T-helper 1 cell treated with Interleukin-12 subunit alpha and Interleukin-12 subunit beta and Interleukin-4 antibody, amounts not matched to agents 30 μg/mL and 1 μg/mL, for 36 hours (primary cell): ENCODE data around the gene DUSP2.

Experiments used
- H3K27ac Mint-ChIP-seq: one replicate; pipeline ENCODE4 v1.8.0; 2021; ENCODE audit warnings: mild to moderate bottlenecking, mixed read lengths
- H3K27me3 Mint-ChIP-seq: one replicate; pipeline ENCODE4 v1.8.0; 2021; ENCODE audit warnings: low read depth, mixed read lengths
- H3K36me3 Mint-ChIP-seq: one replicate; pipeline ENCODE4 v1.8.0; 2021; ENCODE audit warnings: low read depth, mixed read lengths
- H3K4me1 Mint-ChIP-seq: one replicate; pipeline ENCODE4 v1.8.0; 2021; ENCODE audit warnings: low read depth, mixed read lengths
- H3K4me3 Mint-ChIP-seq: one replicate; pipeline ENCODE4 v1.8.0; 2021; ENCODE audit warnings: mild to moderate bottlenecking, moderate library complexity, mixed read lengths
- H3K9me3 Mint-ChIP-seq: one replicate; pipeline ENCODE4 v1.8.0; 2021; ENCODE audit warnings: mixed read lengths

Gene DUSP2

DNA sequence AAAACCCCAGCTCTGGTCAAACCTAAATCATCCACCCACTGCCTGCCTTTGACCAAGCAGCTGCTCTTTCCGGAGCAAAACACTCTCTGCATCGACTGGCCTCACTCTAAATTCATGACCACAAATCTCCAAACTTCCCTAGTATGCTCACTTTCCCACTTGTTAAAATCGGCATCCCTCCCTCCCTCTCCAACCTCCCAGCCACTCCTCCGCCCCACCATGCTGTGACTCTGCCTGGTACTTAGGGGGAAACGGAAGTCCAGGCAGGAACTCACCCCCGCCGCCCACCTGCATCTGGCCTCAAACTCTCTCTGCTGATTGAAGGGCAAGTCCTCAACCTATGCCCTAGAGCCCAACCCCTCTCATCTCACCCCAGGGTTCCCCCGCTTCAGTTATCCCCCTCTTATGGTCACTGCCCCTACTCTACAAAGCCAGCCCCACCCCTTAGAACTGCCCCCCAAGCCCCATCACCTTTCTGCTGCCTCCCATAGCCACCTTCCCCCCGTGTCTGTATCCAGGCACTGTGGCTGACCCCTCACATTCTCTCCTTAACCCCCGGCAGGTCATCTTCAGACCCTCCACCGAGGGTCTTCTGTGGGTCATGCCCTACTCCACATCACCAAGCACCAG is 25.0 kb downstream of the DUSP2 start:
- Mint-ChIP-seq H3K36me3 (no peaks in the 10 kb centered on the region), H3K4me3 (no peak overlapping the region), H3K4me1 (peaks cover 16% of the 10 kb centered on the region), H3K27ac (no peak overlapping the region), H3K9me3 (no peaks in the 10 kb centered on the region), H3K27me3 (peaks cover 59% of the 10 kb centered on the region)

DNA sequence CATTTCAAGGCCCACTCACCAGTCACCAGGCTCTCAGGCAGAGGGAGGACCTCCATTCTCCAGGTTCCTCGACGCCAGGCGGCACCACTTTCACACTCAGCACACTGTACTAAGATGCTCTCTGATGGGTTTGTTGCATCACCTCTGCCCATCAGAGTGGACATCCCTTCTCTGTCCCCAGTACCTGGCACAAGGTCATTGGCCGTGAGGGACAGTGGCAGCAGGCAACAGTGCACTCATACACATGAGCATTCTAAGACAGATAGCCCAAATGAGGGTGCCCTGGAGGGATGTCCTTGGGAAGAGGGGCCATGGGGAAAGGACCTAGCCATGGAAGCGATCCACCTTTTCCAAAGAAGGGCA is 25.9 kb downstream of the DUSP2 start:
- Mint-ChIP-seq H3K4me3 (no peak overlapping the region), H3K36me3 (no peaks in the 10 kb centered on the region), H3K4me1 (peaks cover 17% of the 10 kb centered on the region), H3K27me3 (peaks cover 58% of the 10 kb centered on the region), H3K27ac (no peak overlapping the region), H3K9me3 (no peaks in the 10 kb centered on the region)

DNA sequence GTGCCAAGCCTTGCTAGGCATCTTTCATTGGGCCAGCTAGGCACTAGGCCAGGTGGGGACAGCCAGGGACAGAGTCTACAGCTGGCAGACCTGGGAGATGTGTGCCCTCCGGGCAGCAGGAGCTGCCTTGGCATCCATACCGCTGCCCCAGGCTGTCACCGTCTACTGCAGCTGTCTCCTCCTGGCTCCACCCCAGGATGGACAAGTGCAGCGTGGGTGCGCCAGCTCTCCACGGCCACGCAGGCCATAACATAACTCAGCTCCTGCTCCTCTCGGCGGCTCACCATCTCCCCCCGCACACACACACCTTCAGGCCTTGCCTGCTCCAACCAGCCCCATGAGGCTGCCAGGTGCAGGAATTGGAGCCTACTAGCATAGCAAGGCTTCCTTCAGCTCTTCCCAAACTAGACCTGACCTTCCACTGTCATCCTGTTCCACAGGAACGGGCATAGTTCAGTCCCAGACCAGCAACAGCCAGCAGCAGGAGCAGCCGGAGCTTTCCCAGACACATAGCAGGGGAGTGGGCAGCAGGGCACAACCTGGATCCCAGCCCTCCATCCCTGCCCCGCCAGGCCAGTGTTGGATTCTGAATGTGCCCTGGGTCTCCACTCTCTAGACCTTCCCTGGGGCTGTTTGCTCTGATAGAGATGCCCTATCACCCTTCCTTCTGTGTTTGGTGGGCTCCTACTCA is 26.4 kb downstream of the DUSP2 start:
- H3K4me3 Mint-ChIP-seq, result peak overlapping the region; percentile 34
- H3K4me1 Mint-ChIP-seq, result peaks cover 17% of the 10 kb centered on the region
- no peaks in the 10 kb centered on the region for H3K9me3 Mint-ChIP-seq
- no peaks in the 10 kb centered on the region for H3K36me3 Mint-ChIP-seq
- H3K27me3 Mint-ChIP-seq, result peaks cover 59% of the 10 kb centered on the region
- H3K27ac Mint-ChIP-seq, result no peak overlapping the region

DNA sequence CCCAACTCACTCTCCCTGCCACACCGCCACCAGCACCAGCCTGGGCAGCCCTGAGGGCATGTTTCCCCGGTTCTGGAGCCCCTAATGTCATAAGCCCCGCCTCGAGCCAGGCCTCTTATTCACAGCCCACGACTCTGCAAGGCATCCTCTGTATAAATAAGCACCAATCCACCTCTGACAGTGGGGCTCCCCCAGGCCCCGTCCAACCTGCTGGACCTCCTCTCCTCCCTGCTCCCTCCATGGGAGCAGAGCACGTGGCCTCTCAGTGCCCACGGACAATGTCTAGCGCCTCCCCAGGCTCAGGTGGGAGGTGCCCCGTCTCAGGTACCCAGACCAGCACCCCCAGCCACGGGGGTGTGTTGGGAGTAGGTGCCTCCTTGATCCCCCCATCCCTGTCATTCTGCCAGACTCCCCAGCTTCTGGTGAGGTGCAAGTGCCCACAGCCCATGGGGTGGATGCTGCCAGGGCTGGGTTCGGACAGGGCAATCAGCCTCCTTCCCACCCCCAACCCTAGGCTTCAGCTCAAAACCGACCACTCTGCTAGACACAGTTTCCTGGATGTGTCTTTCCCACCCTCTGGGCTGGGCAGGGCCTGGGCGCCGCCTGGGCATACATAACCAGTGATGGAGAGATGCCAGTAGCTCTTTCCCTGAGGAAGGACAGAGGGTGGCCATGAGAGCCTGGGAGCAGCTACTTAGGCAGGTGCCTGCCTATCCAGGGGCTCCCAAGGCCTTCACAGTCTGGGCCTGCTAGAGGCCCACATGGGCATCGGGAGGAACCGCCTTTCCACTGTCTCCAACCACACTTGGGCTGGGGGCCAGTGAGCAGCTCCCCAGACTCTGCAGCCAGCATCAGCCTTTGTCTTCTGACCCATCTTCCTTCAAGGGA is 27.3 kb downstream of the DUSP2 start:
- peaks cover 17% of the 10 kb centered on the region for H3K4me1 Mint-ChIP-seq
- H3K27me3 Mint-ChIP-seq, result peaks cover 62% of the 10 kb centered on the region
- peak overlapping the region; percentile 63 for H3K4me3 Mint-ChIP-seq
- no peaks in the 10 kb centered on the region for H3K36me3 Mint-ChIP-seq
- peak overlapping the region; percentile 36 for H3K27ac Mint-ChIP-seq
- no peaks in the 10 kb centered on the region for H3K9me3 Mint-ChIP-seq

DNA sequence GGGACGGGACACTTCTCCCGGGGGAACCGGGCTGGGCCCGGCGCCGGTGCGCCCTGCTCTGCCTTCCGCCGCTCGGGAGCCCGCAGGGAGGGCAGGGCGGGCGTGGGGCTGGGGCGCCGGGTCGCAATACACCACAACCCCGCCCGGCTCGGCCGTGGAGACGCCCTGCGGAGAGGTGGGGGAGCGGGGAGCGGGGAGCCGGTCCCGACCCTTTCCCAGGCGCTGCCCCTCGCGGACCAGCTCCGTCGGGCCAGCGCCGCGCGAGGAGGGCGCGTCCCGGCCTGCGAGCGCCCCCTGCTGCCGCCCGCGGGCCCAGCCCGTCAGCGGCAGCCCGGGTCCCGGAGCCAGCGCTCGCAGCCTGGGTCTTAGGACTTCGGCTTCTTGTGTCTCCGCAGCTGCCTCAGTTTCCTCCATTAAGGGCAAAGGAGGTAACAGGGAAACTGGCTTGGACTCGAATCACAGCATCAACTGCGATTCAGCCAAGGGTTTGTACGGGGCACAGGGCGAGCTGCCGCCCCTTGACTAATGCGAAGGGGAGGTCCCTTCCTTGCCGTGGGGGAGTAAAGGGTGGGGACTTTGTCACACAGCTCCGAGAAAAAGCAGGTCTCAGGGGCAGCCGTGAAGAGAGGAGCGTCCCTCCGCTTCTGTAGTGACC is 28.2 kb downstream of the DUSP2 start:
- no peaks in the 10 kb centered on the region for H3K36me3 Mint-ChIP-seq
- no peaks in the 10 kb centered on the region for H3K9me3 Mint-ChIP-seq
- H3K27ac Mint-ChIP-seq, result no peak overlapping the region
- H3K4me3 Mint-ChIP-seq, result peak overlapping the region; percentile 21
- H3K4me1 Mint-ChIP-seq, result peaks cover 17% of the 10 kb centered on the region
- peaks cover 61% of the 10 kb centered on the region for H3K27me3 Mint-ChIP-seq

DNA sequence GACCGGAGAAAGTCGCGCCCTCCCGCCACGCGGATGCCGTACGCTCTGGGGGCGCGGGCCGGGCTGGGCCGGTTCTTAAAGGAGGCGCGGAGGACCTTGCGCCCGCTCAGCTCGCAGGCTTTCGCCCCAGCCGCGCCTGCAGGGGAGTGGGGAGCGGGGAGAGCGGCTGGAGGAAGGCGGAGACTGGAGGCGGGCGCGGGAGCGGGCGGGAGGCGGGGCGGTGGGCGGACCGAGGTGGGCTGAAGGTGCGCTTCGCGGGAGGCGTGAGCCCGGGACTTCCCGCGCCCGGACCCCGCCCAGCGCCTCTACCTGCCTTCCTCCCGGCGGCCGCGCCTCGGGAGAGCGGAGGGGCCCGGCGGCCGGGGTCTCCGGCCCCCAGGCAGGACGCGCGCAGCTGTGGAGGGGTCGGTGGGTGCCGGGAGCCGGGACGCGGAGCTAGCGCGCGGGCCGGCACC is 28.8 kb downstream of the DUSP2 start, which contains the start of gene ADRA2B:
Gene ADRA2B, minus strand, starts transcription at position 148 of the 455 bp plus-strand sequence. CDS start 422 bp downstream, outside the sequence.
- Mint-ChIP-seq H3K27me3 (peaks cover 55% of the 10 kb centered on the region), H3K4me1 (peaks cover 17% of the 10 kb centered on the region), H3K9me3 (no peaks in the 10 kb centered on the region), H3K4me3 (peak within 1 kb of the TSS; percentile 79), H3K27ac (no peak within 1 kb of the TSS), H3K36me3 (no peaks in the 10 kb centered on the region)

DNA sequence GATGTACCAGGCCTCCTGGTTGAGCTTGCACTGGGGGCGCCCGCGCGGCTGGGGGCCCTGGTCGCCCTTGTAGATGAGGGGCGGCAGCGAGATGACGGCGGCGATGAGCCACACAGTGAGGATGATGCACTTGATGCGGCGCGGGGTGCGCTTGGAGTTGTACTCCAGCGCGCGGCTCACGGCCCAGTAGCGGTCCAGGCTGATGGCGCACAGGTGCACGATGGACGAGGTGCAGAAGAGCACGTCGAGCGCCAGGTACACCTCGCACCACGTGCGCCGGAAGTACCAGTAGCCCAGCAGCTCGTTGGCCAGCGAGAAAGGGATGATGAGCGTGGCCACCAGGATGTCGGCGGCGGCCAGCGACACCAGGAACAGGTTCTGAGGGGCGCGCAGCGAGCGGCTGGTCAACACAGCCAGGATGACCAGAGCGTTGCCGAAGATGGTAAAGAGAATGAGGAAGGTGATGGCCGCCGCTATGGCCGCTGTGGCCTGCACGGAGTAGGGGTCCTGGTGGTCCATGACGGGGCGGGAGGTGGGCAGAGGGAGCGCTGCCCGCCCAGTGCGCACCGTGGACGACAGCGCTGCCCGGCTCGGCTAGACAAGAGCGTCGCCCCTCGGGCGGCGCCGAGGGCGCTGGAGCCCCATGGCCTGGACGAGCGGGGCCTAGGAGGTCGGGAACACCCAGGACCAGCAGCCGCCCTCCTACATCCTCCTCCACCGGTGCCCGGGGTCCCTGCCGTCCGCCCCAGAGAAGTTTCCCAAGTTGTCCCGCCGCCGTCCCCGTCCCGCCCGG is 29.4 kb downstream of the DUSP2 start:
- Mint-ChIP-seq H3K4me3 (peak overlapping the region; percentile 79), H3K27ac (no peak overlapping the region), H3K9me3 (no peaks in the 10 kb centered on the region), H3K27me3 (peaks cover 49% of the 10 kb centered on the region), H3K4me1 (peaks cover 17% of the 10 kb centered on the region), H3K36me3 (no peaks in the 10 kb centered on the region)

DNA sequence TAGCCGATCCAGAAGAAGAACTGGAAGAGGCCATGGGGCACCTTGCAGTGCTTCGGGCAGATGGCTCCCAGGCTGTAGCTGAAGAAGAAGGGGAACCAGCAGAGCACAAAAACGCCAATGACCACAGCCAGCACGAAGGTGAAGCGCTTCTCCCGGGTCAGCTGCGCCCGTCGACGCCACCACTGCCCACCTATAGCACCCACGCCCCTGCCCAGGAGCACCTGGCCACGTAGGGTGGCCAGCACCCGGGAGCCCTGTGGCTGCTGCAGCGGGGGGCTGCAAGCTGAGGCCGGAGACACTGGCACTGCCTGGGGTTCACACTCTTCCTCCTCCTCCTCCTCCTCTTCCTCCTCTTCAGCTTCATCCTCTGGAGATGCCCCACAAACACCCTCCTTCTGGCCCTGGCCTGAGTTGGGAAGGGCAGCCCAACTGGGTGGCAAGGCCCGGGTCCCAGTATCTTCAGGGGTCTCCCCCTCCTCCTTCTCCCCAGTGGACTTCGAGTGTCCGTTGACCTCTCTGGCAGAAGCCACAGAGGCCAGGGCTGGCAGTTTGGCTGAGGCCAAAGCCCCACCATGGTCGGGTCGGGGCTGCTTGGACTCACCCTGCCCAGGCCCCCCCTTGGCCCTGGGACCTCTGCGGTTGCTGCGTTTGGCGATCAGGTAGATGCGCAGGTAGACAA is 30.2 kb downstream of the DUSP2 start:
- Mint-ChIP-seq H3K27me3 (peaks cover 41% of the 10 kb centered on the region), H3K4me3 (peak overlapping the region; percentile 79), H3K36me3 (no peaks in the 10 kb centered on the region), H3K27ac (no peak overlapping the region), H3K4me1 (peaks cover 14% of the 10 kb centered on the region), H3K9me3 (no peaks in the 10 kb centered on the region)

DNA sequence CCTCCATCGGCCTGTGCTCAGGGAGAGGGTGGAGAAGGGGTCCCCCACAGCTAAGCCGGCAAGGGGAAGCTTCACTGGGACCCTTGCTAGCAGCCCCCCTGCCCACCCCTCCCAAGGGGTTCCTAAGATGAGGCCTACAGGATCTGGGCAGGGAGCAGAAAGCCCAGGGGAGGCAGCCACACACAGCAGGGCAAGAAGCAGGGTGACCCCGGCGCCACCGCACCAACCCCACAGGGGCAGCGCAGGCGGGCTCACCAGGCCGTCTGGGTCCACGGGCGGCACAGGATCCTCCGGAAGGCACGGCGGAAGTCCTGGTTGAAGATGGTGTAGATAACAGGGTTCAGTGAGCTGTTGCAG is 30.7 kb downstream of the DUSP2 start:
- peaks cover 36% of the 10 kb centered on the region for H3K27me3 Mint-ChIP-seq
- no peak overlapping the region for H3K4me3 Mint-ChIP-seq

DNA sequence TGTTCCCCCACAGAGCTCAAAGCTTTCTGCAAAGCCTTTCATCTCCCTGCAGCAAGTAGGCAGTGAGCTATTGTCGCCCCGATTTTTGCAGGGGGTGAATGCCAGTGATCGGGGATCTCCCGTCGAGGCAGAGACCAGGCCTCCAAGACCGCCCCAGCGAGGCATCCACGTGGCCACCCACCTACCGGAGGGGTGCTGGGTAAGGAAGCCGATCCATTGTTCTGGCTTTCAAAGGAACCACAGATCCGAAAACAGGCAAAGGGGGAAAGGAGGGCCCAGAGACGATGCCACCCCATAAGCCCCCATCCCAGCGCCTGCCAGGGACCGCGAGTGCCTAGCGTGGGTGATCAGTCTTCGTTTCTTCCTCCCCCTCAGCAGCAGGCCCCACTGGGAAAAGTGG is 31.3 kb downstream of the DUSP2 start:
- Mint-ChIP-seq H3K9me3 (no peaks in the 10 kb centered on the region), H3K4me1 (peaks cover 13% of the 10 kb centered on the region), H3K27me3 (peaks cover 30% of the 10 kb centered on the region), H3K4me3 (no peak overlapping the region), H3K36me3 (no peaks in the 10 kb centered on the region), H3K27ac (no peak overlapping the region)

More for the DNA sequence above, 30.7 kb downstream of the DUSP2 start:
- H3K36me3 Mint-ChIP-seq, result no peaks in the 10 kb centered on the region
- H3K9me3 Mint-ChIP-seq, result no peaks in the 10 kb centered on the region
- H3K4me1 Mint-ChIP-seq, result peaks cover 13% of the 10 kb centered on the region
- no peak overlapping the region for H3K27ac Mint-ChIP-seq

DNA sequence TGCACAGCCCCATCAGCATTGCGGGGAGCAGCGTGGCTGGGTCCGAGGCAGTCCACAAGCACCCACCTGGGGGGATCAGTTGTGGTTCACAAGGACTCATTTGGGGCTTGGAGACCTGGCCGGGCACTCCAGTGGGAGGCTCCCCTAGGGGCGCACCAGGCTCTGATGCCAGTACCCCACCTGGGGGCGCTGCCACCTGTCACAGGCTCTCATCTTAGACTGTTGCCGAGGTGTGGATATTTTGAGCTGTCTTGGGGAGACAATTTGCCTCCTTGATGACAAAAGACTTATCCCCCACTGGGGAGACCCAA is 31.9 kb downstream of the DUSP2 start:
- Mint-ChIP-seq H3K4me3 (no peak overlapping the region), H3K27ac (no peak overlapping the region), H3K9me3 (no peaks in the 10 kb centered on the region), H3K27me3 (peaks cover 24% of the 10 kb centered on the region), H3K36me3 (no peaks in the 10 kb centered on the region), H3K4me1 (peaks cover 13% of the 10 kb centered on the region)

DNA sequence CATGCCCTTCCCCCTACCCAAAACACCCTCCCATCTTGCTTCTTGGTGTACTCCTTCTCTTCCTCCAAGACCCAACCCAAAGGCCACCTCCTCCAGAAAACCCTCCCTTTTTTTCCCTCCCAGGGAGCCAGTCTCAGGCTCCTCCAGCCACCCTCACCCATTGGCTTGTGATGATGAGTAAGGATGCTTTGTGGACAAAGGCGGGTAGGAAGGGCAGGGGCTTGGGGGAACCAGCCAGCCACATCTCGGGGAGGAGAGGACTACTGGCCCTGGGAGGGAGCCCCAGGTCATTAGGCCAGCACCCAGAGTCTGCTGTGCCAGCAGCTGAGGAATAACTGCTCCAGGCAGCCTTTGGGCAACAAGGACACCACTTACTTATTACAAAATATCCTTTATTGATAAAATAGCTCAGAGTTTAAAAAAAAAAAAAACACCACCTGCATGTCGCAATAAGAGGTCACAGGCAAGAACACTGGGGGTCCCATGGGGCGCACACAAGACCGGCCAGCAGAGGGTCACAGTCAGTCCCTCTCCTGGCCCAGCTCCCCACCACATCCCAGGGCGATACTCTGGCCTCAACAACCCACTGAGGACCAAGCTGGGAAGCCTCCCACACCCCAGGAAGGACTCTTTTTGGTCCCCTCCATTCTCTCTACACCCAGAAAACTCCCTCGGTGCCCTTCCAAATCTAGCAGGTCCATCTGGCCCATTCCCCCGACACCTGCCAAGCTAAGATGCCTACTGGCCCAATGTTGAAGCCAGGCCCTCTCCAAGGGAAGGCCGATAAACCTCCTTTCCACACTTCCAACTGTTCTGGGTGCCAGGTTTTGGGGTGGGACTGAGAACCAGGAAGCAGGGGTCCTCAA is 32.5 kb downstream of the DUSP2 start:
- Mint-ChIP-seq H3K36me3 (no peaks in the 10 kb centered on the region), H3K27ac (no peak overlapping the region), H3K9me3 (no peaks in the 10 kb centered on the region), H3K4me3 (no peak overlapping the region), H3K4me1 (peaks cover 12% of the 10 kb centered on the region), H3K27me3 (peaks cover 20% of the 10 kb centered on the region)
